ENCODE results near the gene ALDH3A1.

- TF ChIP-seq POLR2AphosphoS5 (IDR thresholded peaks at IDR 0.05; ENCODE audit: borderline replicate concordance, low read depth, low read length) (no peak), EZH2 (IDR thresholded peaks at IDR 0.05) (no peak), FOXP2 (optimal IDR thresholded peaks at IDR 0.05; ENCODE audit: control extremely low read depth, extremely low read length, insufficient read depth) (no peak)
Observed at GRCh38 chr17:19747159-19747719, 859 bp downstream of the ALDH3A1 start.
